ENCODE measurements around the gene NKX3-2.

NKX3-2 gene

GRCh38 chr4:13493793-13494192, 50.5 kb downstream of the NKX3-2 start:
- Mint-ChIP-seq H3K36me3 (ENCODE audit: insufficient read depth) (no peaks in the 10 kb centered on the region), H3K4me3 (no peak overlapping the region), H3K9me3 (no peaks in the 10 kb centered on the region), H3K27ac (no peak overlapping the region), H3K4me1 (ENCODE audit: low read depth in 2 of 2) (no peaks in the 10 kb centered on the region), H3K27me3 (peaks cover 45 to 51% of the 10 kb centered on the region in 2 donors)
- no peak for DNase-seq
- no peak for ATAC-seq (replicated peaks)

- no peaks in the 10 kb centered on the region for H3K4me1 Mint-ChIP-seq (ENCODE audit: low read depth in 2 of 2)
- H3K27me3 Mint-ChIP-seq: peaks cover 51 to 62% of the 10 kb centered on the region in 2 donors
- no peaks in the 10 kb centered on the region for H3K9me3 Mint-ChIP-seq
- ATAC-seq (replicated peaks) (no peak), DNase-seq (no peak)
- no peaks in the 10 kb centered on the region for H3K36me3 Mint-ChIP-seq (ENCODE audit: insufficient read depth)
- no peak overlapping the region for H3K27ac Mint-ChIP-seq
- H3K4me3 Mint-ChIP-seq: no peak overlapping the region
These were observed 51.6 kb downstream of the NKX3-2 start for GRCh38 chr4:13492747-13493146.
